Tibial nerve (tissue), 3 donors: ENCODE data around the gene USP24.

ENCODE experiments used
- POLR2A ChIP-seq, 2 donors: fragments of 450-650 bp; IDR thresholded peaks; one replicate each; pipeline ENCODE4 v1.6.1; 2017; ENCODE audit warnings: antibody characterized with exemption in 2 of 2, mild to moderate bottlenecking in 2 of 2, moderate library complexity in 2 of 2
- TF ChIP-seq, protein P1 (sequence below), 5 experiments: fragments of 200-600 bp in 3 of 5; fragments of 450-650 bp in 2 of 5; sonication (generic) in 3 of 5; IDR thresholded peaks; one replicate each; pipeline ENCODE4 v1.5.1; 2016 to 2019; ENCODE audit warnings: antibody characterized with exemption in 5 of 5, mild to moderate bottlenecking in 3 of 5, moderate library complexity in 2 of 5

DNA sequence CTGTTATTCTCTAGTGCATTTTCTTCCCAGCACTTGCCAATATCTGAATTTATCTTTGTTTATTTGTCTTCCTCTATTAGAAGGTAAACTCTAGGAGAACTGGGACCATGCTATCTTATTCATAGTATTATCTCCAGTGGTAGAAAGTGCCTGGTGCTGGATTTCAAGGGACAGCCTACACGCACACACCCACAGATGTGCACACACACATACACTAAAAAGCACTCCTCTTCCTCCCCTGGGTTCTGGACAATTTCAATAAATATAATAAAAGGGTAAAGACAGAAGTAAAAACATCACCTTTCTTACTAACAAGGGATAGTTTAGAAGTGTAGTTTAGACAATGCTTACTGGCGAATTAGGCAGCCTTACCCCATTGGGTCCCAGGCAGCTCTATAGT, 28.5 kb upstream of the USP24 start:
- TF ChIP-seq, protein P1, sequence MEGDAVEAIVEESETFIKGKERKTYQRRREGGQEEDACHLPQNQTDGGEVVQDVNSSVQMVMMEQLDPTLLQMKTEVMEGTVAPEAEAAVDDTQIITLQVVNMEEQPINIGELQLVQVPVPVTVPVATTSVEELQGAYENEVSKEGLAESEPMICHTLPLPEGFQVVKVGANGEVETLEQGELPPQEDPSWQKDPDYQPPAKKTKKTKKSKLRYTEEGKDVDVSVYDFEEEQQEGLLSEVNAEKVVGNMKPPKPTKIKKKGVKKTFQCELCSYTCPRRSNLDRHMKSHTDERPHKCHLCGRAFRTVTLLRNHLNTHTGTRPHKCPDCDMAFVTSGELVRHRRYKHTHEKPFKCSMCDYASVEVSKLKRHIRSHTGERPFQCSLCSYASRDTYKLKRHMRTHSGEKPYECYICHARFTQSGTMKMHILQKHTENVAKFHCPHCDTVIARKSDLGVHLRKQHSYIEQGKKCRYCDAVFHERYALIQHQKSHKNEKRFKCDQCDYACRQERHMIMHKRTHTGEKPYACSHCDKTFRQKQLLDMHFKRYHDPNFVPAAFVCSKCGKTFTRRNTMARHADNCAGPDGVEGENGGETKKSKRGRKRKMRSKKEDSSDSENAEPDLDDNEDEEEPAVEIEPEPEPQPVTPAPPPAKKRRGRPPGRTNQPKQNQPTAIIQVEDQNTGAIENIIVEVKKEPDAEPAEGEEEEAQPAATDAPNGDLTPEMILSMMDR (IDR thresholded peaks at IDR 0.05), result no peak
- TF ChIP-seq POLR2A (IDR thresholded peaks at IDR 0.05), result no peak
